Brain pericyte (primary cell): Measurements from ENCODE around the gene TMEM100.

Source experiments
- DNase-seq: peaks from one replicate; pipeline ENCODE4 v3.0.0-alpha.2; 2012; ENCODE audit warnings: low read depth, low spot score

Gene TMEM100

GRCh38 chr17:55717898-55718735 is 4.5 kb downstream of the TMEM100 start:
- DNase-seq, result no peak

- no peak for DNase-seq
These were observed 5.2 kb downstream of the TMEM100 start for GRCh38 chr17:55717432-55717831.

GRCh38 chr17:55710829-55711496 is 11.7 kb downstream of the TMEM100 start:
- DNase-seq, result no peak

GRCh38 chr17:55710410-55710809 is 12.3 kb downstream of the TMEM100 start:
- DNase-seq, result no peak

GRCh38 chr17:55709984-55710383 is 12.7 kb downstream of the TMEM100 start:
- no peak for DNase-seq

GRCh38 chr17:55709440-55709839 is 13.2 kb downstream of the TMEM100 start:
- no peak for DNase-seq

GRCh38 chr17:55708175-55708974 is 14.3 kb downstream of the TMEM100 start:
- no peak for DNase-seq

GRCh38 chr17:55706808-55707773 is 15.6 kb downstream of the TMEM100 start:
- no peak for DNase-seq

GRCh38 chr17:55705847-55706246 is 16.8 kb downstream of the TMEM100 start:
- no peak for DNase-seq

- no peak for DNase-seq
These were observed 18.3 kb downstream of the TMEM100 start for GRCh38 chr17:55704401-55704800.

GRCh38 chr17:55702150-55702549 is 20.5 kb downstream of the TMEM100 start:
- no peak for DNase-seq

GRCh38 chr17:55699181-55699860 is 23.3 kb downstream of the TMEM100 start:
- DNase-seq, result no peak

- no peak for DNase-seq
These were observed 28.3 kb downstream of the TMEM100 start for GRCh38 chr17:55694286-55694910.

- DNase-seq, result no peak
These were observed 29.1 kb downstream of the TMEM100 start for GRCh38 chr17:55693254-55694216.

GRCh38 chr17:55692276-55692675 is 30.4 kb downstream of the TMEM100 start:
- no peak for DNase-seq

- no peak for DNase-seq
These were observed 31.0 kb downstream of the TMEM100 start for GRCh38 chr17:55691666-55692065.

GRCh38 chr17:55690105-55690508 is 32.6 kb downstream of the TMEM100 start:
- no peak for DNase-seq

GRCh38 chr17:55689672-55690071 is 33.0 kb downstream of the TMEM100 start:
- no peak for DNase-seq

- DNase-seq, result no peak
These were observed 34.6 kb downstream of the TMEM100 start for GRCh38 chr17:55688057-55688456.
